Endothelial cell of umbilical vein (primary cell): Measurements from ENCODE around the gene SPG7. TPM values are rescaled to one million over a fixed set of nuclear protein-coding genes. Genes with fewer than 3 reads are reported as not detected.
A peak's percentile ranks its signal among the peaks of the same experiment; 100 is the strongest.

Experiments used
- BruUV-seq: library from RNA; stranded (reverse); fragments of 400-500 nt; replicated peaks from 2 replicates; lab custom pipeline; 2021; lab: Mats Ljungman, UMichigan
- CTCF ChIA-PET: fragments of 300-600, 350-600 bp; sonication (Branson Sonifier 250); formaldehyde crosslinking; loops from one replicate; lab custom pipeline; 2021; ENCODE audit warnings: antibody characterized with exemption, inconsistent platforms; lab: Charles Lee
- POLR2A ChIA-PET: fragments of 300-600, 350-600 bp; sonication (Branson Sonifier 250); formaldehyde crosslinking; loops from one replicate; lab custom pipeline; 2021; ENCODE audit warnings: antibody characterized with exemption, inconsistent platforms; lab: Charles Lee
- DNase-seq: peaks from one replicate; pipeline ENCODE4 v3.0.0-alpha.2; 2011; ENCODE audit warnings: low read depth, low spot score
- FAIRE-seq: peaks from 2 replicates; lab custom pipeline; 2011; peaks lifted over from hg19 to GRCh38; lab: Jason Lieb, UNC
- H2AFZ ChIP-seq: 2 replicates; pipeline ENCODE4 v1.6.0; 2012; ENCODE audit warnings: low read depth, low read length, control low read depth, inconsistent platforms
- H3K27ac ChIP-seq: 2 replicates; pipeline ENCODE4 v1.5.1; 2011; ENCODE audit warnings: low read depth, mild to moderate bottlenecking, control low read depth, low read length, moderate library complexity; ENCODE audit not compliant: insufficient read depth
- H3K27me3 ChIP-seq, 2 experiments: 2 replicates each; pipeline versions ENCODE4 v1.6.0 to v1.6.1; 2011; ENCODE audit warnings: low read length in 2 of 2, mixed read lengths in 1 of 2; ENCODE audit not compliant: control insufficient read depth in 2 of 2, insufficient read depth in 2 of 2
- H3K36me3 ChIP-seq, 2 experiments: 2 replicates in 1 of 2; 3 replicates in 1 of 2; pipeline ENCODE4 v1.5.1; 2011; ENCODE audit warnings: low read length in 2 of 2, mild to moderate bottlenecking in 1 of 2, moderate library complexity in 1 of 2; ENCODE audit not compliant: control insufficient read depth in 2 of 2, insufficient read depth in 2 of 2; ENCODE audit errors: extremely low read depth in 1 of 2
- H3K4me1 ChIP-seq: 3 replicates; pipeline ENCODE4 v1.5.1; 2011; ENCODE audit warnings: mild to moderate bottlenecking, low read length; ENCODE audit not compliant: control insufficient read depth, insufficient read depth; ENCODE audit errors: extremely low read depth
- H3K4me2 ChIP-seq: 2 replicates; pipeline ENCODE4 v1.6.1; 2011; ENCODE audit warnings: low read length, control low read depth, mixed read lengths; ENCODE audit not compliant: insufficient read depth
- H3K4me3 ChIP-seq, 3 experiments: fragments of 200-600 bp in 1 of 3; sonication (generic), shearing (Covaris generic) in 1 of 3; replicated peaks in 1 of 3; 2 replicates each; pipeline ENCODE4 v1.5.1; 2011 to 2016; ENCODE audit warnings: control low read depth in 3 of 3, low read length in 3 of 3, mild to moderate bottlenecking in 2 of 3, inconsistent platforms in 1 of 3, low read depth in 1 of 3, moderate library complexity in 1 of 3; ENCODE audit not compliant: insufficient read depth in 1 of 3
- H3K79me2 ChIP-seq: 2 replicates; pipeline ENCODE4 v1.6.0; 2012; ENCODE audit warnings: low read length, inconsistent platforms; ENCODE audit not compliant: control insufficient read depth, insufficient read depth
- H3K9ac ChIP-seq: replicated peaks from 2 replicates; pipeline ENCODE3; 2011; ENCODE audit warnings: low read length, control low read depth; ENCODE audit not compliant: insufficient read depth; ENCODE audit errors: extremely low read depth
- H3K9me1 ChIP-seq: replicated peaks from 3 replicates; pipeline ENCODE4 v1.6.0; 2011; ENCODE audit warnings: mild to moderate bottlenecking, low read length; ENCODE audit not compliant: control insufficient read depth, insufficient read depth; ENCODE audit errors: extremely low read depth
- H3K9me3 ChIP-seq: replicated peaks from 2 replicates; pipeline ENCODE4 v1.5.1; 2012; ENCODE audit warnings: low read length, inconsistent platforms; ENCODE audit not compliant: control insufficient read depth, insufficient read depth
- H4K20me1 ChIP-seq: replicated peaks from 2 replicates; pipeline ENCODE3; 2011; ENCODE audit warnings: mild to moderate bottlenecking, low read length; ENCODE audit not compliant: control insufficient read depth, insufficient read depth; ENCODE audit errors: extremely low read depth
- GATA2 ChIP-seq: IDR thresholded peaks from 2 replicates; pipeline ENCODE4 v1.7.0; 2011; ENCODE audit warnings: low read depth, mild to moderate bottlenecking, moderate library complexity, mixed read lengths, low read length; ENCODE audit not compliant: insufficient read length, insufficient read depth
- MYC ChIP-seq: IDR thresholded peaks from one replicate; pipeline ENCODE4 v1.6.1; 2011; ENCODE audit warnings: mild to moderate bottlenecking, low read depth, low read length
- POLR2A ChIP-seq: IDR thresholded peaks from 2 replicates; pipeline ENCODE4 v1.6.1; 2012; ENCODE audit warnings: low read depth, mild to moderate bottlenecking, control low read depth, low read length
- dilution Hi-C: fragments of 300-500 bp; cut with MboI; formaldehyde crosslinking; loops from one replicate; pipeline ENCODE4 v1.15.0; 2019; ENCODE audit warnings: low sequenced_read_pairs; ENCODE audit not compliant: extremely low pct_ligation_motif_present
- intact Hi-C: fragments of 100-400 bp; cut with micrococcal nuclease; formaldehyde crosslinking; loops from one replicate; pipeline ENCODE4 v1.10.0; 2022
- polyA plus RNA-seq, 4 experiments: library from polyadenylated mRNA; depleted of rRNA in 3 of 4; stranded (reverse) in 3 of 4; unstranded in 1 of 4; fragments of >200 nt; gene quantifications; 2 replicates each; pipeline versions ENCODE4 v1.2.1 to v1.2.3, GENCODE V29; 2011 to 2012; ENCODE audit warnings: missing spikeins in 1 of 4
- total RNA-seq: library from RNA; stranded (reverse); gene quantifications from 2 replicates; pipeline ENCODE4 v1.2.3, GENCODE V29; 2021

The SPG7 gene
- total and polyA plus RNA-seq, 2 donors (not counting 3 experiments of a cell fraction or from before 2014, with no cell fraction given) = 90.2 to 146 TPM

DNA sequence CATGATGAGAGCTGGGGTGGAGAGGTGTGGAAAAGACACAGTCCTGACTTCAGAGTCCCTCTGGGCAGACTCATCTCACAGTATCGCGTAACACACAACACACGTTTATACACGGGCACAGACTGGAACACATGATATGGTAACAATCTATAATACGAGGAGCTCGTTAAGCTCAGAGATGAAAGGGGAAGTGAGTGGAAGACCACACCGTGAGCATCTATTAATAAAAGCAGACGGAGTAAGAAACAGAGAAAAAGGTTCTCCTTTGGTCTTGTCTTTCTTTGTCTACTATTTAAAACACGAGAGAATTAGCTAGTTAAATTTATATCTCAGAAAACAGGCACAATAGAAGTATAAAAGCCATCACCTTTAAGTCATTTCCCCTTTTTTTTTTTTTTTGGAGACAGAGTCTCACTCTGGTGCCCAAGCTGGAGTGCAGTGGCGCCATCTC, 31.4 kb upstream of the SPG7 start:
- no peaks in the 10 kb centered on the region for H3K9me3 ChIP-seq
- peaks cover 17% of the 10 kb centered on the region for H4K20me1 ChIP-seq
- dilution Hi-C loops (no loop called here), intact Hi-C loops (no loop called here)
- no peak for TF ChIP-seq MYC
- TF ChIP-seq GATA2 = no peak
- H3K36me3 ChIP-seq = no peaks in the 10 kb centered on the region
- H3K9me1 ChIP-seq = no peaks in the 10 kb centered on the region
- DNase-seq (no peak), FAIRE-seq (peak; percentile 44)
- H3K4me3 ChIP-seq = no peak overlapping the region
- H3K27me3 ChIP-seq = no peaks in the 10 kb centered on the region
- H3K27ac ChIP-seq = no peak overlapping the region
- H3K4me1 ChIP-seq = peaks cover 2% of the 10 kb centered on the region
- no peak overlapping the region for H3K9ac ChIP-seq
- H3K79me2 ChIP-seq = peaks cover 99% of the 10 kb centered on the region
- ChIA-PET CTCF (interaction anchor here (1.0 kb wide), 1 partner anchor 42 kb away, joined by 3 read pairs; no protein-coding TSS in a partner anchor), POLR2A (interaction anchor here (0.7 kb wide), 1 partner anchor 66 kb away, joined by 6 read pairs; no protein-coding TSS in a partner anchor)
- no TSS peak for BruUV-seq
- no peak overlapping the region for H3K4me2 ChIP-seq
- H2AFZ ChIP-seq = no peak overlapping the region

GRCh38 chr16:89478576-89479221, 29.5 kb upstream of the SPG7 start:
- no peaks in the 10 kb centered on the region for H3K4me1 ChIP-seq
- no peak overlapping the region for H3K4me3 ChIP-seq
- no TSS peak for BruUV-seq
- dilution Hi-C loops = no loop called here
- no peak overlapping the region for H2AFZ ChIP-seq
- H3K9me1 ChIP-seq = no peaks in the 10 kb centered on the region
- H4K20me1 ChIP-seq = peaks cover 13% of the 10 kb centered on the region
- no peak for DNase-seq
- intact Hi-C loops = no loop called here
- ChIA-PET CTCF (no interaction called here), POLR2A (no interaction called here)
- TF ChIP-seq MYC = no peak
- TF ChIP-seq POLR2A = peak; percentile 19
- no peak overlapping the region for H3K27ac ChIP-seq
- peaks cover 99% of the 10 kb centered on the region for H3K79me2 ChIP-seq
- H3K9me3 ChIP-seq = no peaks in the 10 kb centered on the region
- H3K9ac ChIP-seq = no peak overlapping the region
- no peak overlapping the region for H3K4me2 ChIP-seq
- H3K27me3 ChIP-seq = no peaks in the 10 kb centered on the region
- no peaks in the 10 kb centered on the region for H3K36me3 ChIP-seq
- no peak for FAIRE-seq
